Cardiac septum (tissue), 1 donor: ENCODE data around the gene AQP6. TPM values are rescaled to one million over a fixed set of nuclear protein-coding genes. Genes with fewer than 3 reads are reported as not detected.

Experiments used
- DNase-seq: peaks from one replicate; pipeline ENCODE4 v3.0.0-alpha.2; 2020; ENCODE audit warnings: low spot score
- intact Hi-C: fragments of 100-400 bp; cut with DNase I; formaldehyde crosslinking; loops from one replicate; pipeline ENCODE4 v1.14.0; 2022
- total RNA-seq: library from RNA; stranded (reverse); fragmentation: NEBNext Ultra II Directional; extraction: Animal tissue kit (Norgen Biotek cat#: 25700); gene quantifications from one replicate; pipeline ENCODE4 v1.2.1, GENCODE V29; 2021
- donor health status: DM: no; HTN: no; CAD: no.

AQP6 gene
- total RNA-seq, 1 donor from 2014 or later: not detected

GRCh38 chr12:50016501-50017475 is 44.0 kb downstream of the AQP6 start:
- DNase-seq: no peak
- intact Hi-C loops: no loop called here

DNA sequence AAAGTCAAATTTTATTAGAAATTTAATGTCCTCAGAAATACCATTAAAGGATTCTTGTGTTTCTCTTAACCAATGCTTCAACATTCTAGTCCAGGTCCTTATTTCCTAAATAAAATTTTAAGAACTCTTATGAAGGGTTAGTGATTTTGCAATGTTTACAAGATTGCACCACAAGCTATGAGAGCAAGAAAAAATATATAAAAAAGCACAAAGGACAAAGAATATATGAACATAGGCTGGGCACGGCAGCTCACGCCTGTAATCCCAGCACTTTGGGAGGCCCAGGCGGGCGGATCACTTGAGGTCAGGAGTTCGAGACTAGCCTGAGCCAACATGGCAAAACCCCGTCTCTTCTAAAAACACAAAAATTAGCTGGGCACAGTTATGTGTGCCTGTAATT is 44.9 kb downstream of the AQP6 start:
- intact Hi-C loops: no loop called here
- no peak for DNase-seq

DNA sequence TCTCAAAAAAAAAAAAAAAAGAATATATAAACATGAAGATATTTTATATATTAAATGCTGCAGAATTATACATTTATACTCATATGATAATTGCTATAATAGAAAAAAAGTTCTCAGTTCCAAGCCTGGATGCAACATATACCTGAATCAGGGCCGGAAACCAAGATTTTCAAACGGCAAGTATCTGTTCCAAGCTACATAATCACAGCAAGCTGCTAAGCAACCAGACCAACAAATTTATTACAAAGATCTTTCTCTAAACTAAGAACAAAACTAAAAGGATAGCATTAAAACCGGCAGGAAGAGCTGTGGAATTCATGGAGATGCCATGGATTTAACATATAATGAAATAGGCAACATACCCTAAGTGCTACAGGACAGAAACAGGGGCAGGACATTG is 45.4 kb downstream of the AQP6 start:
- DNase-seq: no peak
- intact Hi-C loops: no loop called here

DNA sequence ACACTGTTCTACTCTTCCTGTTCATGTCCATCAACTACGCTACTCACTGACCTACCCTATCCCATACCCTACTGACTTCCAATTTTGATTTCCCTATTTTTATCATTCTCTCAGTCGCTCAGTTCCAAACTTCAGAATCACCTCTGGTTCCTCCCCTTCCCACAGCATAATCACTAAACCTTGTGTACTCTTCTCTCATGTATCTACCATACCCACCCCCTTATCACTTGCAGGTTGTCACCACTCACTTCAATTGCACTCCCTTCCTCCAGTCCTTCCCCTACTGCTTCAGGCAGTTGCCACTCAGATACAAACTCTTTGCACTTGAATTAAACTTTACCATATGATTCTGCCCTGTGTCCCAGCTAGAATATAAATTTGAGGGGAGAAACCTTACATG is 46.2 kb downstream of the AQP6 start:
- no peak for DNase-seq
- intact Hi-C loops: no loop called here

GRCh38 chr12:50019524-50019923 is 46.8 kb downstream of the AQP6 start:
- no peak for DNase-seq
- intact Hi-C loops: no loop called here

- no peak for DNase-seq
- intact Hi-C loops: no loop called here
These were observed 48.3 kb downstream of the AQP6 start for GRCh38 chr12:50021031-50021430.

DNA sequence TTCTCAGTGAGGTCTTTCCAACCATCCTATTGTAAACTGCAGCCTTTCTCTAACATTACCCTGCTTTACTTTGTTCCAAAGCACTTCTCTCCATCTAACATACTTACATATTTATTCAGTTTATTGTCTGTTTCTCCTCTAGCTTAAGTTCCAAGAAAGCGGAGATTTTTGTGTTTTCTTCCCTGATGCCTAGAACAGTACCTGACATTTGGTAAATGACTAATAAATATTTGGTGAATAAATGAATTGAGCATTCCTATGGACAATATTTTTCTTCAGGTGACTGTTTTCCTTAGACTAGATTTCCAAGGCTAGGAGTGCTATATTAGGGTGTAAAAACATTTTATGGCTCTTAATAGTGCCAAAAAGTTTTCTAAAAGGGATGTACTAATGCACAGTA is 50.2 kb downstream of the AQP6 start:
- no peak for DNase-seq
- intact Hi-C loops: no loop called here

DNA sequence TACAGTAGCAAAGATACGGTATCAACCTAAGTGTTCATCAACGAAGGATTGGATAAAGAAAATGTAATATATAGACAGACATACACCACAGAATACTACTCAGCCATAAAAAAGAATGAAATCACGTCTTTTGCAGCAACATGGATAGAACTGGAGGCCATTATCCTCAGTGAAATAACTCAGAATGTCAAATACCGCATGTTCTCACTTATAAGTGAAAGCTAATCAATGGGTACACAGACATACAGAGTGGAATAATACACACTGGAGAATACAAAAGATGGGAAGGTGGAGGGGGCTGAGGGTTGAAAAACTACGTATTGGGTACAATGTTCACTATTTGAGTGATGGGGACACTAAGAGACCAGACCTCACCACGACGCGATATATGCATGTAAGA is 51.5 kb downstream of the AQP6 start:
- intact Hi-C loops: no loop called here
- DNase-seq: no peak

DNA sequence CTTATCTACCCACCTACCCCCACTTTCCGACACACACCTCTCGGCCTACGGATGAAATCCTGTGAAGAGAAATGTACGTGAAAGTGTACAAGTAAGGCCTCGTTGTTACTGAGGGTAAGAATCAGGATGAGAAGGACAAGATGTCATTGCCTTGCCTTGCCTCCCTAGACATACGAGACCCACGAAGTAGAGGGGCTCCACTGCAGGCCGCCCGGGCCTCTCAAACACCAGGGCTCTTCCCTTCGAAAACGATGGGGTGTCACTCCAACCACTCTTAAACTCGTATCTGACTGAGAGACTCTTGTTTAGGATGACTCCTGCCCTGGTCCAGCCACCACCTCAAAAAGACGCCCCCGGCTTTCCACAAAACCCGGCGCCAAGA is 52.0 kb downstream of the AQP6 start:
- no peak for DNase-seq
- intact Hi-C loops: no loop called here

GRCh38 chr12:50025187-50026059 is 52.7 kb downstream of the AQP6 start, which contains the start of gene RACGAP1:
TSS of gene RACGAP1 (minus strand) at chr12:50025494. CDS start at chr12:50016715, 8,779 bp downstream.
- intact Hi-C loops: no loop called here
- DNase-seq: peak; percentile 97

- intact Hi-C loops: no loop called here
- no peak for DNase-seq
These were observed 53.9 kb downstream of the AQP6 start for GRCh38 chr12:50026691-50027090.

Other genes with a start within 250 kb of the AQP6 start
- gene TMBIM6, start 231.4 kb upstream of the AQP6 start, total RNA-seq: 191 TPM
- gene NCKAP5L, start 144.5 kb upstream of the AQP6 start, total RNA-seq: 26.5 TPM
- 2.6 TPM for gene BCDIN3D, start 129.8 kb upstream of the AQP6 start, total RNA-seq
- gene FAIM2, start 69.0 kb upstream of the AQP6 start, total RNA-seq: 1.7 TPM
- gene AQP2, start 22.2 kb upstream of the AQP6 start, total RNA-seq: not detected
- not detected for gene AQP5, start 11.1 kb upstream of the AQP6 start, total RNA-seq
- 2.6 TPM for gene RACGAP1, start 52.5 kb downstream of the AQP6 start, total RNA-seq
- gene ASIC1, start 84.6 kb downstream of the AQP6 start, total RNA-seq: 0.30 TPM
- 20.5 TPM for gene SMARCD1, start 112.4 kb downstream of the AQP6 start, total RNA-seq
- gene GPD1, start 131.1 kb downstream of the AQP6 start, total RNA-seq: 5.1 TPM
- gene COX14, start 139.3 kb downstream of the AQP6 start, total RNA-seq: 152 TPM
- 18.9 TPM for gene CERS5, start 194.4 kb downstream of the AQP6 start, total RNA-seq